ENCODE data around the gene PAXIP1.

Gene PAXIP1

DNA sequence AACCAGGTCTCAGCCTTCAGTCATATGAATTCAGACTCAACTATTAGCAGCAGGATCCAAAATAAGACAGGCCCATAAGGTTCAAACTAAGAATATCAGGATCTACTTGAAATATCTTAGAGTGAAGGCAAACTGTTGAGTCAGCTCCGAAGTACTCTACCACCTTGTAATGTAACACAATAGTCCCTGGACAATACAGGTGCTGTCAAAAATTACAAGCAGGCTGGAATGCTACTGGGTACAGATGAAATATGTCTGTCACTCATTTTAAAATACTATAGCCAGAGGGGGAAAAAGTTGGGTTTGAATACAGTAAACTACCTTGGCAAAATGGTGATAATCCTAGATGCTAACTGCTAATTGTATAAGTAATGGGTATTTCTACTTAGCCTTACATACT lies 6.8 kb downstream of the PAXIP1 start:
- in situ Hi-C loops (cut with MboI; ENCODE audit: low sequenced_read_pairs): no loop called here

DNA sequence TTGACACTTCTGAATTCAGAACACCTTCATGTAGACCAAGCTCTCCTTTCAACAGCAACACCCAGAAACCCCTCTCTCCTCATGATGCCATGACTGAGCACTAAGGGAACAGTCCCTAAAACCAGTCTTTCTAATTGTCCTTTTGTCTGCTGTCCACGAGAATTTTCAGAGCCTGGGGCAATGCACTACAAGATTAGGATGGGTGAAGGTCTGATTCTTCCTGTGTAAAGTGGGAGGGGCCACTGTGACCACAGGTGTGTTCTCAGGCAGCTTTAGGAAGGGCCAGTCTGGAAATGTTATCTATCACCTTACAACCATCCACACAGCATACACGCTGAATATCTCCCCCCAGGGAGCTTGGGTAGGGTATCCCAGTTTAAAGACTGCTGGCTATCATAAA lies 7.9 kb downstream of the PAXIP1 start:
- in situ Hi-C loops (cut with MboI; ENCODE audit: low sequenced_read_pairs): no loop called here

DNA sequence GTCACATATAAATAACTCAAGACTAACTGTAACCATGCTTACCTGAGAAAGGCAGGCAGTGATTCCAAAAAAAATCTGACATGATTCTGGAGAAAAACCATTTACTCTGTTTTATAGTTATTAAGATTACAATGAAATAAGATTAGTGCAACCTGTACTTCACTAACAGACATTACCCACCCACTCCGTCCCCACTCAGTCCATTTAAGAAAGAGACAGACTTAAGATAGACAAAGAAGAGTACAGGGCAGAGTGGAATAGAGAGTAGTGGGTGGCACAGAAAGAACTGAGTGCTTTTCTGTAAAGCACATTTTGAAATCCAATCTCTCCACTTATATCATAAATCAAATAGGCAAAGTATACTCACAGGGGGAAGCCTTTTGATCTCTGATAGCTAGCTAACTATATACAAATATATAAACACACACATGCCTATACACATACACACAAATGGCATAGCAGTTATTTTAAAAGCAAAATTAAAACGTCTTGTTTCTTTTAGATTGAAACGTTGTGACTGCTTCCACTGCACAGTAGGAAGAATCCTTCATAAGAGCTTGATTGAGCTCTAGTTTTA lies 11.9 kb downstream of the PAXIP1 start:
- in situ Hi-C loops (cut with MboI; ENCODE audit: low sequenced_read_pairs): no loop called here

DNA sequence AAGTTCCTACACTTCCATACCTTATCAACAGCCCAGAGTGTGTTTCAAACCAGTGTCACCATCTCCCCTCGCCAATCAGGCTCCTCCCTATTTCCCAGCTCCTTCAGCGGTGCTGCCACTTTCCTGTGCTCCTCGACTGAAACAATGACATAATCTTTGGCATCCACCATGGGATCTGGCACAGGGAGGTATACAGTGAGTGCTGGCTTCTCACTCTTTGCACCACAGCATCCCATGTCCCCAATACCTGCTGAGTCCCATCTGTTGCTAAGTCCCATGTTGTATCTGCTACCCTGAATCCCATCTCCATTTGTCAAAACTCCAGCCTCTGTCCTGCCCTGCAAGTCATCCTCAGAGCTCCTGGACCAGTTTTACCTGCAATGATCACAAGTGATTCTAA lies 15.4 kb downstream of the PAXIP1 start:
- in situ Hi-C loops (cut with MboI; ENCODE audit: low sequenced_read_pairs): no loop called here

DNA sequence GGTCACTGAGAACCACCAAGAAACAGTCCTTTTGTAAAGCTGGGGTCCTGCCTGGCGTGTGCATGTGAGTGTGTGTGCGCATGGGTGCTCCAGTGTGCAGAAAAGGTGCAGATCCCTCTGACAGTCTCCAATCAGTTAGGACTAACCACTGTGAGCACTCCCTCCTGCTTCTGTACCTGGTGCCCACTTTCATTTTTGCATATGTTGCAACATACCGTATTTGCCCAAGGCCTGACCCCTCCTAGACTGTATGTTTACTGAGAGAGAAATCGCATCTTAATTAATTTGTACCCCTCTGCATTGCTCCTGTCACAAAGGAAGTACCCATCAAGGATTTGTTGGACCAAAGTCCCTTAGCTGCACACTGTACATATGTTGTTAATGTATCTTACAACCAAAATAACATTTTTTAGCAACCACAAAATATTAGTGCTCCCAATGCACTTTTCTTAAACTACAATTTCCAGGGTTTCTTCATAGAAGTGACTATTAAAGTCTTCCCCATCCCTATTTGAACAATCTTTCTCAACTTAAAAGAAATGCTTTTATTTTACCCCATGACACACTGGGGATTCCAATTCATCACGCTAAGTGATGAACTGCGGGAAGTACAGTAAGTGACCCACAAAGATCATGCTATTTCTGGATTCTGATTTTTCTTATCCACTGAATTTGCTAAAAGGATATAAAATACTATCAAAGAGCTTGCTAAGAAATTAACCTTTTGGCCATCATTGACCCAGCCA lies 16.6 kb downstream of the PAXIP1 start:
- in situ Hi-C loops (cut with MboI; ENCODE audit: low sequenced_read_pairs): no loop called here

DNA sequence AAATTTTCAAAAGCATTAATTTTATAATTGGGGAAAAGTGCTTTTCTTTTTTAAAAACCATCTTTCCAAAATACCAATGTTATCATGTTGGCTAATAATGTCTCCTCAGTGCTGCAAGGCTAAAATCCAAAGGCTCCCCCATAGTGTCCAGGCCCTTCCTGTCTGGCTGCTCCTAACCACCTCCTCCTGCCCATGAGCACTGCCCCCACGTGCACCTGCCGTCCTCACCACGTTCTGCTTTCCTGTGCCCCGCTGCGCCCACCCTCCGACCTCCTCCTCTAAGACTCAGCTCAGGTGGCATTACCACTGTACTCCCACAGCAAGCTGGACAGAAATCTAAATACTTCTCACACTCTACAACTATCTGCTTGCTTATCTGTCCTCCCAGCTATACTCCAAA lies 17.7 kb downstream of the PAXIP1 start:
- in situ Hi-C loops (cut with MboI; ENCODE audit: low sequenced_read_pairs): no loop called here

DNA sequence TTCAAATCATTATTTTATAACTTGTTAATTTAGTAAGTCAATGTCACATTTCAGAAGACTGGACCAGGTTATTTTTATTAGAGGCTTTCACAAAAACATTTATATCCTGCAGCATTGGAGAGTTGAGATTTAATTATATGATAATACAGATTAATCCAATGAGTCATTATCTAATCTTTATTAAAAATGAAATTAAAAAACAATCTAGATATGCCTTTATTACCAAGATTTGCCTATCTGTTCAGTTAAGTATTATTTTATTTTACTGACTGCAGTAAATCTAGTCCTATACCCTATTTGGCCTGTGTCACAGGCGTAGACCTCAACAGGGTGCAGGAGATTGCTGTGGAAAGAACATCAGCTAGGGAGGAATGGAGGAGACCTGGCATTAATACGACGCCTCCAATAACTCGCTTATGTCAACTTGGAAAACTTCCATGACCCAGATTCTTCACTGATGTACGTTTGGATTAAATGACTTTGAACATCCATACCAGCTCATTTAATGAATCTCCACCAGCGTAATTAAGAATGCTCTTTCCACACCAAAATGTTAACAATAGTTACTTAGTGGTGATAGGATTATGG lies 18.2 kb downstream of the PAXIP1 start:
- in situ Hi-C loops (cut with MboI; ENCODE audit: low sequenced_read_pairs): no loop called here

DNA sequence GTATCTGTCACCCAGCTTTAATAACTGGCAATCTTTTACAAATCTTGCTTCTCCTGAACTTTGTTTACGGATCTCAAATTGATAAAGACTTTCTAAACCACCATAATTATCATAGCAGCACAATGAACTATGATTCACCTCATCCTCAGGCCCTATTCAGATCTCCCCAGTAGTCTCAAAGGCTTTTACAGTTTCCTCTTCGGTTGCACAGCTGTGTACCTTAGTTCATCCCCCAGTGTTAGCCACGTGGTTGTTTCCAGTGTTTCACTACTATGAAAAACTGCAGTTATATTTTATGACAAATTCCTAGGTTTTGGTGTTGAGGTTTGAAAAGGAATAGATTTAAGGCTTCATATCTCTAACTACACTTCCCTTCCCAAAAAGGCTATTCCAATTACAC lies 24.9 kb downstream of the PAXIP1 start:
- in situ Hi-C loops (cut with MboI; ENCODE audit: low sequenced_read_pairs): no loop called here

DNA sequence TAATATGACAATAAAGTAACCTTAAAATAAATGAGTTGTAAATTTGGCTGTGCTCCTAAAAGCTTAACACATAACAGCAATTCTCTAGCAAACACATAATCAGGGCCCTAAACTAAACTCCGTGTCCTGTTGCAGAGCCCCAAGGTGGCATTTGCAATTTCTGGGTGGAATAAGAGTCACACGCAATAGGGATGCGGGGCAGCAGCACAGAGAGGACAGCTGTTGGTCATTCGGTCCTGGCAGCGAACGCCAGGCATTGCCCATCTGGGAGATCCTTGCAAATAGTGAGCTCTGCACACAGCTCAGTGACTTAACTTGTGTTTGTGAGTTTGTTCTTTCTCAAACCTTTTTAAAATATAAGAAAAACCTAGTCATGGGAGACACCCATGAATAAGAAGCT lies 25.7 kb downstream of the PAXIP1 start:
- in situ Hi-C loops (cut with MboI; ENCODE audit: low sequenced_read_pairs): no loop called here

DNA sequence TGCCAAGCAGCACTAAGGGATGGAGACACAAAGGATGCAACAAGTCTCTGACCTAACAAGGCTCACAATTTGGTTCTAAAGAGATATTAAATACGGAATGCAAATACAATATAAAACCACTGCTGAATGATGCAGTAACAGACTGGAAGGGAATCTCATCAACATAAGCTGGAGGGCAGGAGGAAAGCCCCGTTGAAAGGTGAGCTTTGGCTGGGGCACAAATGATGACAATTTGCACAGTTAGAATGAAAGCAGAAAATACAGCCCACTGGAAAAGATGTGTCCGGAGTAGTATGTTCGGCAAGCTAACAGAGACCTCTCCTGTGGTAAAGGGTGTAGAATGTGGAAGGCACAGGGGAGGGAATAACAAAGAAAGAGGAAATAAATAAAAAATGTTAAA lies 26.1 kb downstream of the PAXIP1 start:
- in situ Hi-C loops (cut with MboI; ENCODE audit: low sequenced_read_pairs): no loop called here

DNA sequence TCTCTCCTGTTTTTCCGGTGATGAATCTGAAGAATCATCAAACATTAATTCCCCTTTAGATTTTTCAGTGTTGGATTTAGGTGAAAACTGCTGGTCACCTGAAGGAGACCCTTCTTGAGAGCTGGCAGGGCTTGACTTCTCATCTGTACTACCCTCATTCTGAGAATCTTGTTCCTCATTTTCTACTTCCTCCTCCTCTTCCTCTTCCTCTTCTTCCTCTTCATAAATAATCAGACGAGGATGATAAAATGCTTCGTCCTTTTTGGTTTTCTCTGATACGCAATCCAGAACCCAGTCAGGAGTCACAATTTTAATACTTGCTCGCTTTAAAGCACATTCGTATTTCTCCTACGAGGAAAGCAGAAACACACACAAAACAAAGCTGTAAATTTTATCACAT lies 26.9 kb downstream of the PAXIP1 start:
- in situ Hi-C loops (cut with MboI; ENCODE audit: low sequenced_read_pairs): no loop called here

DNA sequence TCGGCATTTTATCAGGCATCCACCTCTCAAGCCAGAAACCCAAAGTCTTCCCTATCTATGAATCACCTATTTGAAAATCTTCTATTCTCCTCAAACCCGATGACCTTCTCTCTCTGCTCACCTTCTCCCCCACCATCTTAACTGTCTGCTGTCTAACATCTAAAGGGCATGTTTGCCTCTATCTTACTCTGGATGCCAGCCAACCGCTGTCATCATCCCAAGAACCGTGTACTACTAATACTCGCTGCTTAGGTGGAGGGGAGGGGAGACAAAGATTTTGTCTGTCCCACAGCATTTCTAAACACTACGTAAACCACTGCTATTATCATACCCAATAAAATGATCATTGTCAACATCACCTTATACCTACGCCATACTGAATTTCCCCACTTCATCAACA lies 29.5 kb downstream of the PAXIP1 start:
- in situ Hi-C loops (cut with MboI; ENCODE audit: low sequenced_read_pairs): no loop called here

DNA sequence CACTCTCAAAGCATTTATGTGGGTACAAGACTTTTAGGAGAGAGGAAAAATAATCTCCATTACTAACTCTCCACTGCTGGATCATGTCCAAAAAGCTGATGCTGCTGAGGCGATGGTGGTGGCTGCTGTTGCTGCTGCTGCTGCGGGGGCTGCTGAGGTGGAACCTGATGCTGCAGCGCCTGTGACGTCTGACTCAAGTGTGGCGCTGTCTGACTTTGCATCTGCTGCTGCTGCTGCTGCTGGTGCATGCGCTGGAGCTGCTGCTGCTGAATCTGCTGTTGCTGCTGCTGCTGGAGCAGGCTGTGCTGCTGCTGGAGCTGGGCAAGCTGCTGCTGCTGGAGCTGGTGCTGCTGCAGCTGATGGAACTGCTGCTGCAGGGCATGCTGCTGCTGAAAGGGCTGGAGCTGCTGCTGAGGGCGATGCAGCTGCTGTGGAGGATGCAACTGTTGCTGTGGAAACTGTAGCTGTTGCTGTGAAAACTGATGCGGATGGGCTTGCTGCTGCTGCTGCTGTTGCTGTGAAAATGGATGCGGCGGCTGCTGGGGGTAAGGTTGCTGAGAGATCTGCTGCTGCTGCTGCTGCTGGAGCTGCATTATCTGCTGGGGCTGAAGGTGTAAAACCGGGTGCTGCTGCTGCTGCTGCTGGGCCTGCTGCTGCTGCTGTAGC lies 34.5 kb downstream of the PAXIP1 start:
- in situ Hi-C loops (cut with MboI; ENCODE audit: low sequenced_read_pairs): no loop called here

DNA sequence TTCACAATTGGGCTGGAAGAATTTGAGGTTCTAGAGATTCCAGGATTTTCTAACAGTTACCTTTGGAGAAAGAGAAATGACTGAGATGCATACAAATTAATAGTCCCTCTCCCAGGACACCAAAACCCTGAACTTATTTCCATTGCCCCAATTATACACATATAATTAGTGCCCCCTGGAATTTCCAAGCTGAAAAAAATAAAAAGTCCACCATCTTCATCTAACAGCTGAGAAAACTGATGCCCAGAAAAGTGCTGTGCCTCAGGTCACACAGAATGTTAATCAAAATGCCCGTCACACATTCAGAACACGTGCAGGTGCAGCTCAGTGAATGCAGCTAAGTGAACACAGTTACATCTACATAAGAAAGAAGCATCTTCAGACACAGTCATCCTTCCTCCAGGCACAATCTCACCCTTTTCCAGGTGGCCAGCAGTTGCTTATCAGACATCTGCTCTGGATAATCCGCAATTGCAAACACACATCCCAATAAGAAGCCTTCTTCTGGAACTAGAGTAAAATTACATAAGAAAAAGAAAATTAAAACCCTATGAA lies 35.4 kb downstream of the PAXIP1 start:
- in situ Hi-C loops (cut with MboI; ENCODE audit: low sequenced_read_pairs): no loop called here

DNA sequence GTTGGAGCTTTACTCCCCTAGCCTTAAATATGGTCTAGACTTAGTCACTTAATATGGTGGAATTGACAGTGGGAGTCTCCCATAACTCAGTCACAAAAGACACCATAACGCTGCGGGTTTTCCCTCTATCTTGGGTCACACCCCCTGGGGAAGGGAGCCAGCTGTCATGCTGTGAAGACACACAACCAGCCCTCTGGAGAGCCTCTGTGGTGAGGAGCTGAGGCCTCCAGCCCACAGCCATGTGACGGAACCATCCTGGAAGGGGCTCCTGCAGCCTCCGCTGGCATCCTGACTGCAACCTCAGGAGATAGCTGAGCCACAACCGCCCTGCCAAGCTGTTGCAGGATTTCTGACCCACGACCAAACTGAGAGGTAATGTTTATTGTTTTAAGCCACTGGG lies 37.9 kb downstream of the PAXIP1 start:
- in situ Hi-C loops (cut with MboI; ENCODE audit: low sequenced_read_pairs): no loop called here

DNA sequence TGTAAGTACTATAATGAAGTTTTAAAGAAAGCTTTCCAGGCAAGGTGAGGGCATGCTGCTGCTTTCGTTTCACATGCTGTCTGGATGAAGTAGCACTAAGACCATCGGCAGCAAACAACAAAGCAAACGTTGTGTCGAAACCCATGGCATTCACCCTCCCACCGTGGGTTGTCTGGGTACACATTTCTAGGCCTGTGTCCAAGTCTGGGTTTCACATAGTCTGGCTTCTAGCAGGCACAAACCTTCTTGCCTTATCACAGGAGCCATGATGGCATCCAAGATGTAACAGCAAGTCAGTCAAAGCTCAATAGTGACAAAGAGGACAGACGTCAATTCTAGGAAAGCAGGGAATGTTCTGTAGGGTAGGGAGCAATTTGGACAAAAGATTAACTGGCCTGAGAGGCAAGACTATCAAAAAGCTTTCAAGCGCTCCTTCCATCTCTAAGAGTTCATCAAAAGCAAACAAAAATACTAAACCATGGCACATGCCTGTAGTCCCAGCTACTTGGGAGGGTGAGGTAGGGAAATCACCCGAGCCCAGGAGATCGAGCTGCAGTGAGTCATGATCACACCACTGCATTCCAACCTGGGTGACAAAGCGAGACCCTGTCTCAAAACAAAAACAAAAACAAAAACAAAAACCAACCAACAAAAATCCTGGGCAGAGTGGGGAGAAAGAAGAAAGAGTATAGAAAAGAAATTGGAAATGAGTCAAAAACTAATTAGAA lies 42.7 kb downstream of the PAXIP1 start:
- in situ Hi-C loops (cut with MboI; ENCODE audit: low sequenced_read_pairs): no loop called here

DNA sequence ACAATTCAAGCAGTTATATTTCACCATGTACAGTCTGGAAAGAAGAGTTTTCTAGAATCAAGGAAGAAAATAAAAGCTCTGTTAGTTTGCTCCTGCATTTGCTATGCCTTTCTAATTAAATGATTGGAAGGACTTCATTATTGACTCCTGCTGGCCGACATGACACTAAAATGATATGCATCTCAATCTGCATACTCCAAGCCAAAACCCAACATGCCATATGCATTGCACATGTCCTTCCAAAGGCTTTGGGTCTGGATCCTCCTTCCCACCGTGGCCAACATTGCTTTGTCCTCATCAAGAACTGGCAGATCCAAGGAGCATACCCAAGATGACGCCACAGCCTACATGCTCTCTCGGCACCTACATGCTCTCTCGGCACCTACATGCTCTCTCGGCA lies 46.5 kb downstream of the PAXIP1 start:
- in situ Hi-C loops (cut with MboI; ENCODE audit: low sequenced_read_pairs): no loop called here

DNA sequence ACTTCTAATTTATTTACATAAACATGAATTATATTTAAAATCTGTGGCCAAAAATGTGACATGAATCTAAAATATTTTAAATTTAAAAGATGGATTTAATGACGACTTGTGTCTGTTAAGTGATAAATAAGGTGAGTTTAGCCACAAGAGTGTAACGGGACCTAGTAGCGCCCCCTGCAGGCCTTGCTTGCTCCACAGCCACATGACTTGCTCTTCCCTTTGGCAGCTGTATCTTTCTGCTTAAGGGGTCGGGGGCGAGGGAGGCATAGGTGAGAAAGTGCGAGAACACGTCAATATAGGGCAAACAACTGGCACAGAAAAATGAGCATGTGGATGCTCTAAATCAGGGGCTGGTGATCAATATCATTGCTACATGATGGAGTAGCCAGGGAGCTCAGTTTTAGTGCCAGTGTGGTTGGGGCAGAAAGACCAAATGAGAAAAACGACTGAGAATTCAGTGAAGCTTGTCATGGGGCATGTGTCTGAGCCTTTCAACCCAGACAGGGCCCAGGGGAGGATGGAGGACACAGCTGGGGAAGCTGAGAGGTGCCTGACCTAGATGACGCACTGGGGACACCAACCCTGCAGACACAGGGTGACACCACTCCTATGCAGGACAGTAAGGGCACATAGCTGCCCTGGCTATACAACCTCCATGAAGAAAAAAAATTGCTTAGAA lies 49.8 kb downstream of the PAXIP1 start:
- in situ Hi-C loops (cut with MboI; ENCODE audit: low sequenced_read_pairs): no loop called here

DNA sequence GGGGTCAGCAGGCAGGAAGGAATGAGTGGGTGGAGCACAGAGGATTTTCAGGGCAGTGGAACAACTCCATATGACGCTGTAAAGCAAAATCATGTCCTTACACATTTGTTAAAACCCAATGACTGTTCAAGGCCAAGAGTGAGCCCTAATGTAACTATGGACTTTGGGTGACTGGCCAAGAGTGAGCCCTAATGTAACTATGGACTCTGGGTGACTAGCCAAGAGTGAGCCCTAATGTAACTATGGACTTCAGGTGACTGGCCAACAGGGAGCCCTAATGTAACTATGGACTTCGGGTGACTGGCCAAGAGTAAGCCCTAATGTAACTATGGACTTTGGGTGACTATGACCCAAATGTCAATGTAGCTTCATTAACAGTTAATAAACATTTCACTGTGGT lies 52.0 kb downstream of the PAXIP1 start:
- in situ Hi-C loops (cut with MboI; ENCODE audit: low sequenced_read_pairs): no loop called here

DNA sequence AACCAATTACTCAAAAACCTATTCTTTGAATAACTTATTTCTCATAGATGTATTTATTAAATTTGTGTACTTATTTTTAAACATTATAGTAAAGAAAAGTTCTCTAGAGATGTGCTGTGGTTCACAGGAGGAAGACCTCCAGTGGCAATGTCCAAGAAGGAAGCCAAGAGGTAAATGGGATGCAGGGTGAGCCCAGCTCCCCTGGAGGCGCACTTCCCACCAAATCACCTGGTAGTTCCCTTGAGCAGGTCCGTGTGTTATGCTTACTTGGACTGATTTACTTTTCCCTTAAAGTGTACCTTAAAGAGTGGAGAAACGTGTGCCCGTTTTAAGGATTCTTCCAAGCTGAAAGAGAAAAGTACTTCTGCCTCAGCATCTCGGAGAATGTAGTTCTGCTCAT lies 55.3 kb downstream of the PAXIP1 start:
- in situ Hi-C loops (cut with MboI; ENCODE audit: low sequenced_read_pairs): no loop called here

DNA sequence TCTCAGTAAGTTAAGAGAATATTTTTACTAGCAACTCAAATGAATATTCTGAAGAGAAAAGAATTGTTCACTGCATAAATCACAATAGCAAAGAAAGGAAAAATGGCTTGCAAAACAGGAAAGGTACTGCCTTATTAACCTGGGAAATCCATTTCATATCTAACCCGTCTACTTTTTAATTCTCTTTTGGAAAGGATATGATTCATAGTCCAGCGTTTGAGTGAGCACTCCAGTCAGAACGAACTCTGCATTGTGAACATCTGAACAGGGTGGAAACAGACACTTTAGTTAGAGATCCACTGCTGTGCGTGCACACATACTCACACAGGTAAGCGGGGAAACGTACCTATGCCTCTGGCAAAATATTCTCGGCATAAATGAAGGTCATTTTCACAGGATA lies 56.8 kb downstream of the PAXIP1 start:
- in situ Hi-C loops (cut with MboI; ENCODE audit: low sequenced_read_pairs): no loop called here
